Measurements from ENCODE around the gene ALLC. TPM values are rescaled to one million over a fixed set of nuclear protein-coding genes. Genes with fewer than 3 reads are reported as not detected.

Gene ALLC
- total and polyA plus RNA-seq, 10 of the 15 experiments (the other 5 are each of a cell fraction or from before 2014, with no cell fraction given), result 0.05 TPM; not detected in 9

GRCh38 chr2:3701071-3701470 lies 43.1 kb downstream of the ALLC start:
- WGBS (ENCODE audit: insufficient coverage, insufficient replicate concordance, low lambda C conversion rate, missing lambda C conversion rate), result 60% methylated on average over 5 of the region's 5 CpGs
- no peak for TF ChIP-seq NR2C1 (IDR thresholded peaks at IDR 0.05)
- TF ChIP-seq MTA2 (IDR thresholded peaks at IDR 0.05; ENCODE audit: low read depth), result no peak
- TF ChIP-seq DPF2 (IDR thresholded peaks at IDR 0.05), result no peak
- no peak for TF ChIP-seq E4F1 (IDR thresholded peaks at IDR 0.05; ENCODE audit: borderline replicate concordance, partially characterized antibody)
- TF ChIP-seq PAX8 (IDR thresholded peaks at IDR 0.05), result no peak
- no peak for TF ChIP-seq GATAD2B (conservative IDR thresholded peaks at IDR 0.05; ENCODE audit: low read depth)
- no peak for TF ChIP-seq FOXK2 (IDR thresholded peaks at IDR 0.05)
- TF ChIP-seq ZBTB40 (IDR thresholded peaks at IDR 0.05; ENCODE audit: borderline replicate concordance), result no peak
- TF ChIP-seq NR2F1 (conservative IDR thresholded peaks at IDR 0.05), result no peak
- ChIA-PET POLR2A (no interaction called here), SMC1A (ENCODE audit: uncharacterized antibody, unreplicated experiment) (no interaction called here), RAD21 (ENCODE audit: unreplicated experiment) (no interaction called here), CTCF (no interaction called here)
- FAIRE-seq, result no peak
- intact Hi-C loops (cut with micrococcal nuclease; ENCODE audit: unreplicated experiment) (no loop called here), in situ Hi-C loops (cut with MboI) (no loop called here)
- no peaks in the 10 kb centered on the region; a peak in 2 of 4 replicates for H3K27me3 ChIP-seq (replicated peaks in 1 of 2; ENCODE audit: control insufficient read depth in 2 of 2, insufficient read depth in 2 of 2, low read length in 1 of 2)
- no peak for DNase-seq (ENCODE audit: low read depth, low spot score)
- no peak overlapping the region for H3K27ac ChIP-seq (ENCODE audit: control insufficient read depth, insufficient read depth)
- no peaks in the 10 kb centered on the region for H3K79me2 ChIP-seq (ENCODE audit: control insufficient read depth, insufficient read depth, low read length)
- H4K20me1 ChIP-seq (ENCODE audit: control insufficient read depth, insufficient read depth), result no peaks in the 10 kb centered on the region
- no TSS peak for BruUV-seq (replicated peaks)
- H3K4me3 ChIP-seq, result no peak overlapping the region
- no peaks in the 10 kb centered on the region; the same call in 2 of the 3 replicates for H3K9me3 ChIP-seq (replicated peaks; ENCODE audit: control insufficient read depth, insufficient read depth, low read length)
- H3K9ac ChIP-seq (ENCODE audit: control insufficient read depth, insufficient read depth, low read length), result no peak overlapping the region
- ATAC-seq, result no peak
- no peak overlapping the region for H3K4me2 ChIP-seq (ENCODE audit: control insufficient read depth, insufficient read depth)
- no peaks in the 10 kb centered on the region for H3K4me1 ChIP-seq (ENCODE audit: control insufficient read depth, insufficient read depth, low read length)
- H3K36me3 ChIP-seq (ENCODE audit: control insufficient read depth in 2 of 2, insufficient read depth in 2 of 2, low read length in 1 of 2), result no peaks in the 10 kb centered on the region
- no peak overlapping the region for H2AFZ ChIP-seq (ENCODE audit: control insufficient read depth, low read depth, low read length)

Measured in GM12878 (cell line).